Hippocampal formation (tissue), 2 donors: ENCODE measurements around the gene EGR1.

Experiments
- DNase-seq, 2 donors: peaks; one replicate each; lab custom pipeline; 2025; lab: John Stamatoyannopoulos, UW

EGR1 gene

DNA sequence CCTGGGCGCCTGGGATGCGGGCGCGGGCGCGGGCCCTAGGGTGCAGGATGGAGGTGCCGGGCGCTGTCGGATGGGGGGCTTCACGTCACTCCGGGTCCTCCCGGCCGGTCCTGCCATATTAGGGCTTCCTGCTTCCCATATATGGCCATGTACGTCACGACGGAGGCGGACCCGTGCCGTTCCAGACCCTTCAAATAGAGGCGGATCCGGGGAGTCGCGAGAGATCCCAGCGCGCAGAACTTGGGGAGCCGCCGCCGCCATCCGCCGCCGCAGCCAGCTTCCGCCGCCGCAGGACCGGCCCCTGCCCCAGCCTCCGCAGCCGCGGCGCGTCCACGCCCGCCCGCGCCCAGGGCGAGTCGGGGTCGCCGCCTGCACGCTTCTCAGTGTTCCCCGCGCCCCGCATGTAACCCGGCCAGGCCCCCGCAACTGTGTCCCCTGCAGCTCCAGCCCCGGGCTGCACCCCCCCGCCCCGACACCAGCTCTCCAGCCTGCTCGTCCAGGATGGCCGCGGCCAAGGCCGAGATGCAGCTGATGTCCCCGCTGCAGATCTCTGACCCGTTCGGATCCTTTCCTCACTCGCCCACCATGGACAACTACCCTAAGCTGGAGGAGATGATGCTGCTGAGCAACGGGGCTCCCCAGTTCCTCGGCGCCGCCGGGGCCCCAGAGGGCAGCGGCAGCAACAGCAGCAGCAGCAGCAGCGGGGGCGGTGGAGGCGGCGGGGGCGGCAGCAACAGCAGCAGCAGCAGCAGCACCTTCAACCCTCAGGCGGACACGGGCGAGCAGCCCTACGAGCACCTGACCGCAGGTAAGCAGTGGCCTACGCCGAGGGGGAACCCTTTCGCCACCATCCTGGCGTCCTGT lies at the start of gene EGR1:
EGR1 (plus strand) TSS at position 219 of the 864 bp plus-strand sequence; CDS start at position 502, 283 bp downstream.
- peak; percentile 97 to 98 for DNase-seq

DNA sequence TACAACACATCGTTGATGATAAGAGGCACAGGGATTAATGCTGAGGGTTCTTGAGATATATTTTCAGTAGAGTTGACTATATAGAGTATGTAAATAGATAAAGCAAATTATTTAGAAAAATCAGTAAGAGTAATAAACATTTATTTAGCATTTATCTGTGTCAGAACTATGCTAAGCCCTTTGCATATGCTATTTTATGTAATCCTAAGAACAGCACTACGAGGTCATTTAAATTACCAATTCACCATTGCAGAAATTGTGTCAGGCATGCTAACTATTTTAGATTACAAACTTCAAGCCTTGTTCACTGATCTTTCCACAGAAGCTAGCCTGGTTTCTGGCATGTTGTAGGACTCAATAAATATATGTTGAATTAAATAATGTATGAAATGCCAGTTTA lies 46.8 kb upstream of the EGR1 start:
- no peak for DNase-seq

- no peak for DNase-seq
These were observed 40.2 kb upstream of the EGR1 start for GRCh38 chr5:138425079-138425478.

DNA sequence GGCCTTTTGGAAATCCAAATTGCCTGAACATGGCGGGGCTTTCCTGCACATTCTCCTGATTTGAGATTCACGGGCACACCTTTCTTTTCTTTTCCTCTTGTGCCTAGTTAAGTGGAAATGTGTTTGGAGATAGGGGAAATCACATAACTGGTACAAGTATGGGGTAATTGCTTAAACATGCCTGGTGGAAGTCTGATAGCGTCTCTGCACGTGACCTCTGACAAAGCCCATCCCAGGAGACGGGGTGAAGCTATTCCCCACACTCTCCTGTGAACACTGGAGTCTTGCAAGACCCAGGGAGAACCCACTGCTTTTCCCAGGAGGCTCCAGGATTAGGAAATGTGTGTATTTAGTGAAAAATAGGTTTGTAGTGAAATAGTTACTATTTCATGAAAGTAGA lies 29.3 kb upstream of the EGR1 start:
- no peak for DNase-seq

- no peak for DNase-seq
These were observed 27.1 kb upstream of the EGR1 start for GRCh38 chr5:138438003-138438723.

GRCh38 chr5:138438724-138439476 lies 26.4 kb upstream of the EGR1 start, which contains the start of gene REEP2:
Gene REEP2, plus strand, starts transcription at chr5:138439057. Its CDS starts 152 bp downstream, at chr5:138439209.
- DNase-seq: peak in 1 of 2 donors; percentile 42

- peak in 1 of 2 donors; percentile 24 for DNase-seq
These were observed 25.7 kb upstream of the EGR1 start for GRCh38 chr5:138439477-138440158.

GRCh38 chr5:138440159-138441073 lies 24.9 kb upstream of the EGR1 start:
- DNase-seq: no peak

DNA sequence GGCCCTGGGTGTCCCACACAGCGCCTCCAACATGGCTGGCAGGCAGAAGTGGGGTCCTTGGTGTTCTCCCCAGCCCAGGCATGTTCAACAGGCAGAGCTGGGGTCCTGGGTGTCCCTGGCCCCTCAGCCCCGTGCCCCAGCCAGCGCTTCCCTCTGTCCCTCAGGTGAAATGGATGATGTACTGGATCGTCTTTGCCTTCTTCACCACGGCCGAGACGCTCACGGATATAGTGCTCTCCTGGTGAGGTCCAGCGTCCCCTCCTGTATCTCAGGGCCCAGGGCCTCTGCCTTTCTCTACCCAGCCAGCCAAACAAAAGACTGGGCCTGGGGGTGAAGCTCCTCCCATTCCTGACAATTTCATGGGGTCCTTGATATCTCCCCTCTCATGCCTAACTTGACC lies 24.1 kb upstream of the EGR1 start:
- DNase-seq: no peak

DNA sequence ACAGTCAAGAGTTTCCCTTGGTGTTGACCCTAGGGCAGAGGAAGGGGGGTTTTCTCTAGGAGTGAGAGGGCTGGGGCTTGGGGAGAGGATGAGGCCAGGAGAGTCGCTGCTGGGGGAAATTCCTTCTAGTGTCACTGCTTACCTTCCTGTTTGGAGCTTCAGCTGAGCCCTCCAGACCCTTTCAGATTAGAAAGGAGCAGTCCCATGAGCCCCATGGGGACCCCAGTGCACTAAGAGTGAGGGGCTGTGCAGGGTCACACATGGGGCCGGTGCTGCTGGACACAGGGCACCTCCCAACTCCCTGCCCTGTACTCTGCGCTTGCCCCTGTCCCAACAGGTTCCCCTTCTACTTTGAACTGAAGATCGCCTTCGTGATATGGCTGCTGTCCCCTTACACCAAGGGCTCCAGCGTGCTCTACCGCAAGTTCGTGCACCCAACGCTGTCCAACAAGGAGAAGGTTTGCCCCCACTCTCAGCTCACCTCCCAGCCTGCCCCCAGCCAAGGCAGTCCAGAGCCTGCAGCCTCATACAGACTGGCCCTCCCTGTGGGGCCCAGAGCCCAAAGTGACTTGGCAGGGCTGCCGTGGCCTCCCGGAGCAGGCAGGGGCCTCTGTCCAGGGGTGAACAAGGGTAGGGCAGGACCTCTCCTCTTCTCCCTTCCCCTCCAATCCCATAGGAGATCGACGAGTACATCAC lies 21.1 kb upstream of the EGR1 start:
- DNase-seq: no peak

DNA sequence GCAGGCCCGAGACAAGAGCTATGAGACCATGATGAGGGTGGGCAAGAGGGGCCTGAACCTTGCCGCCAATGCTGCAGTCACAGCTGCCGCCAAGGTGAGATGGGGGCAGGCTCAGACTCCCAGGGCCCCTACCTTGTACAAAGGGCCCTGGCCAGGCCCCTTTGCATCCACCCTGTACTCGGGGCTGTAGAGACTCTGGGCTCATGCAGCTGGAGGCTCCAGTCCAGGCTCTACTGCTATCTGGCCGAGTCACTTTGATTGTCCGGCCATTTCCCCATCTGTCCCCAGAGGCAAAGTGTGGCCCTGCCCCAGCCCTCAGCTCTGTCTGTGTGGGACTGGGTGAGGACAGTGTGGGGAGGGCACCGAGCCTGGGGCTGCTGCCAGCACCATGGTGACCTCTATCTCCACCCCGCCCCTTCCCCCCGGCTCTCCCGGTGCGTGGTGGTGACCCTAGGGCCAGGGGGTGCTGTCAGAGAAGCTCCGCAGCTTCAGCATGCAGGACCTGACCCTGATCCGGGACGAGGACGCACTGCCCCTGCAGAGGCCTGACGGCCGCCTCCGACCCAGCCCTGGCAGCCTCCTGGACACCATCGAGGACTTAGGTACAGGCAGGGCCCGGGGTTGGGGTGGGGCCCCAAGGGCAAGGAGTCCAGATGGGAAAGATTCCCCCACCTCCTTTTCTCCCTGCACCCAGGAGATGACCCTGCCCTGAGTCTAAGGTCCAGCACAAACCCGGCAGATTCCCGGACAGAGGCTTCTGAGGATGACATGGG lies 20.3 kb upstream of the EGR1 start:
- no peak for DNase-seq

DNA sequence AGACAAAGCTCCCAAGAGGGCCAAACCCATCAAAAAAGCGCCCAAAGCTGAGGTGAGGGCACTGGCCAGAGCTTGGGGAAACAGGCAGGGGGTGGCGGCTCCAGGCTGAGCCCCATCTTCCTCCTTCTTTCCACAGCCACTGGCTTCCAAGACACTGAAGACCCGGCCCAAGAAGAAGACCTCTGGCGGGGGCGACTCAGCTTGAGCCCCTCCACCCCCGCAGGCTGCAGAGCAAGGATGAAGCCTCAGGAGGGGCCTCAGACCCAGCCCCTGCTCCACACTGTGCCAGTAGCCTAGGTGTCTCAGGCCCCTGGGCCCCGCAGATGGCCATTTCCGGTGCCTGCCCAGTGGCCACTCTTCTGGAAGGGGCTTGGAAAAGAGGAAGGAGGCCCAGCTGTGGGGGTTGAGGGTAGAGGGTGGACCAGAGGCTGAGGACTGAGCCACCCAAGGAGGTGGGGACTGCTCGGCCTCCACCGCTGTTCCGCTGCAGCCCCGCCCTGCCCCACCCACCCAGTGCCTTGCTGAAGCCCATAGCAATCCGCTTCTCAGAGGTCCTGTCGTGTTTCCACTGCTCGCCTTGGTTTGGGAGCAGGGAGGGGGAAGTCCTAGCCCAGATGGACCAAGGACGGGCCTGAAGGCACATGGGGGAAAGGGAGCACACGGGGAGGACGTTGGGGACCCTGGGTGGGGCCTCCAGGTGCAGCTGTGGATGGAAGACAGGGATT lies 19.6 kb upstream of the EGR1 start:
- no peak for DNase-seq

DNA sequence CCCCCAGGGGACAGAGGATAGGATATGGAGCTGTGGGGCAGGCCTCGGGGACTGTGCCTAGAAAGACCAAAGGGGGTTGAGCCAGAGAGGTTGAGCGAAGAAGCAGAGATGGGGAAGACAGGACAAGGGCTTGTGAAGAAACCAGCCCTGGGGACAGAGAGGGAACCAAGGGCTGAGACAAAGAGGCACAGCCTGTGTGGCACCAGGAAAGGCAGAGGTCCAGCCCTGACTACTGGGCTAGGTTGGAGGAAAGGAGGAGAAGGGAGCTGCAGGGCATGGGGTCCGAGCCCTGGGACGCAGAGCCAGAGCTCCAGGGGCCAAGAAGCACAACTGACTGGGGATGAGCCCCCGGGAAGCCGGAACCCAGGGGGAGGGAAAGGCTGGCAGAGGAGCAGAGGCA lies 17.2 kb upstream of the EGR1 start:
- DNase-seq: no peak

- peak; percentile 32 to 35 for DNase-seq
These were observed 16.5 kb upstream of the EGR1 start for GRCh38 chr5:138448481-138449398.

- DNase-seq: peak; percentile 67 to 68
These were observed 15.6 kb upstream of the EGR1 start for GRCh38 chr5:138449501-138450239.

GRCh38 chr5:138450971-138451370 lies 14.3 kb upstream of the EGR1 start:
- no peak for DNase-seq

GRCh38 chr5:138452720-138453119 lies 12.6 kb upstream of the EGR1 start:
- no peak for DNase-seq
